K562 (cell line): ENCODE data around the gene TMEM107. TPM values are rescaled to one million over a fixed set of nuclear protein-coding genes. Genes with fewer than 3 reads are reported as not detected.

ENCODE experiments used
- ATAC-seq: fragments of 200-7000 bp; cut with Tn5 transposase; 3 replicates; pipeline ENCODE4 v1.9.1; 2020; ENCODE audit warnings: moderate library complexity
- BruUV-seq: library from RNA; stranded (reverse); fragments of 400-500 nt; replicated peaks from 2 replicates; lab custom pipeline; 2021; lab: Mats Ljungman, UMichigan
- CTCF ChIA-PET: fragments of 300-600 bp; formaldehyde crosslinking; extraction: SDS; loops from one replicate; lab custom pipeline; 2021; ENCODE audit warnings: low intra/inter-chr PET ratio; lab: Yijun Ruan, JAX
- POLR2A ChIA-PET: fragments of 300-600, 350-650 bp; sonication (Branson Sonifier 250); formaldehyde crosslinking; extraction: SDS; loops from one replicate; lab custom pipeline; 2021; ENCODE audit warnings: antibody characterized with exemption, inconsistent platforms; lab: Yijun Ruan, JAX
- DNase-seq, 4 experiments: peaks; one replicate each; pipeline versions ENCODE4 v3.0.0 to v3.0.0-alpha.2; 2011 to 2018; ENCODE audit warnings: low spot score in 3 of 4, mixed read lengths in 3 of 4; ENCODE audit errors: extremely low read depth in 1 of 4
- FAIRE-seq: peaks from 2 replicates; lab custom pipeline; 2011; peaks lifted over from hg19 to GRCh38; lab: Jason Lieb, UNC
- H2AFZ ChIP-seq: 2 replicates; pipeline ENCODE4 v1.6.0; 2011; ENCODE audit warnings: low read depth, low read length, control low read depth, inconsistent platforms
- H3K27ac ChIP-seq: fragments of 200-600 bp; 3 replicates; pipeline ENCODE4 v1.8.0; 2011; ENCODE audit warnings: low read depth, mild to moderate bottlenecking, control low read depth, inconsistent platforms, low read length, moderate library complexity, mixed read lengths; ENCODE audit errors: extremely low read depth
- H3K27me3 ChIP-seq, 2 experiments: fragments of 300-600 bp in 1 of 2; 2 replicates in 1 of 2; 3 replicates in 1 of 2; pipeline versions ENCODE4 v1.6.0 to v1.8.0; 2011; ENCODE audit warnings: inconsistent platforms in 2 of 2, low read length in 2 of 2, mild to moderate bottlenecking in 1 of 2, mixed read lengths in 1 of 2, moderate library complexity in 1 of 2; ENCODE audit not compliant: control insufficient read depth in 2 of 2, insufficient read depth in 2 of 2
- H3K36me3 ChIP-seq: fragments of 300-600 bp; 3 replicates; pipeline ENCODE4 v1.8.0; 2011; ENCODE audit warnings: mild to moderate bottlenecking, low read length, inconsistent platforms; ENCODE audit not compliant: control insufficient read depth, insufficient read depth
- H3K4me1 ChIP-seq, 2 experiments: fragments of 200-600 bp in 1 of 2; replicated peaks in 1 of 2; 2 replicates in 1 of 2; 3 replicates in 1 of 2; pipeline versions ENCODE4 v1.5.1 to v1.8.0; 2011; ENCODE audit warnings: inconsistent platforms in 2 of 2, low read length in 2 of 2, mild to moderate bottlenecking in 1 of 2, mixed read lengths in 1 of 2, moderate library complexity in 1 of 2; ENCODE audit not compliant: control insufficient read depth in 2 of 2, insufficient read depth in 2 of 2
- H3K4me2 ChIP-seq: 2 replicates; pipeline ENCODE4 v1.6.1; 2011; ENCODE audit warnings: low read length, control low read depth, inconsistent platforms, mixed read lengths; ENCODE audit not compliant: insufficient read depth
- H3K4me3 ChIP-seq: fragments of 200-600 bp; sonication (generic), shearing (Covaris generic); 2 replicates; pipeline ENCODE4 v1.5.1; 2016; ENCODE audit warnings: control low read depth, inconsistent platforms
- H3K79me2 ChIP-seq: fragments of 200-600 bp; 3 replicates; pipeline ENCODE4 v1.8.0; 2011; ENCODE audit warnings: low read length, inconsistent platforms; ENCODE audit not compliant: control insufficient read depth, insufficient read depth
- H3K9ac ChIP-seq, 2 experiments: 2 replicates each; pipeline versions ENCODE4 v1.6.0 to v1.6.1; 2011; ENCODE audit warnings: low read depth in 2 of 2, low read length in 2 of 2, control low read depth in 1 of 2, inconsistent platforms in 1 of 2, mild to moderate bottlenecking in 1 of 2, mixed read lengths in 1 of 2; ENCODE audit not compliant: insufficient read depth in 1 of 2
- H3K9me1 ChIP-seq: one replicate; pipeline ENCODE4 v1.6.0; 2011; ENCODE audit warnings: inconsistent platforms, mild to moderate bottlenecking, low read length, moderate library complexity; ENCODE audit not compliant: control insufficient read depth, insufficient read depth
- H3K9me3 ChIP-seq: replicated peaks from 2 replicates; pipeline ENCODE4 v1.5.1; 2011; ENCODE audit warnings: low read depth, low read length, inconsistent platforms; ENCODE audit not compliant: control insufficient read depth, insufficient read depth
- H4K20me1 ChIP-seq: replicated peaks from 2 replicates; pipeline ENCODE4 v1.6.1; 2011; ENCODE audit warnings: low read length, inconsistent platforms, mixed read lengths; ENCODE audit not compliant: control insufficient read depth, insufficient read depth
- CBFB ChIP-seq: sonication (generic); formaldehyde crosslinking; IDR thresholded peaks from 2 replicates; pipeline ENCODE4 v1.4.0; 2020; ENCODE audit warnings: mild to moderate bottlenecking, missing genetic modification reagents
- CSDE1 ChIP-seq, 2 experiments: fragments of 450-650 bp; IDR thresholded peaks; 2 replicates each; pipeline ENCODE4 v1.6.1; 2016; ENCODE audit warnings: mild to moderate bottlenecking in 1 of 2
- GTF2F1 ChIP-seq: IDR thresholded peaks from 2 replicates; pipeline ENCODE4 v1.6.1; 2011; ENCODE audit warnings: low read depth, low read length, improper control_type of control experiment
- NR1H2 ChIP-seq: sonication (generic); formaldehyde crosslinking; IDR thresholded peaks from 2 replicates; pipeline ENCODE4 v1.4.0; 2020; ENCODE audit warnings: mild to moderate bottlenecking, missing genetic modification reagents
- TEAD1 ChIP-seq, 2 experiments: fragments of 450-650 bp in 1 of 2; sonication (generic) in 1 of 2; formaldehyde crosslinking; IDR thresholded peaks; 2 replicates each; pipeline versions ENCODE4 v1.4.0 to v1.8.0; 2020 to 2022; ENCODE audit warnings: mild to moderate bottlenecking in 2 of 2, missing genetic modification reagents in 1 of 2
- WHSC1 ChIP-seq: IDR thresholded peaks from one replicate; pipeline ENCODE4 v1.6.1; 2012; ENCODE audit warnings: low read length, control low read depth, inconsistent platforms
- XRCC3 ChIP-seq: fragments of 450-650 bp; IDR thresholded peaks from 2 replicates; pipeline ENCODE4 v1.6.1; 2017; ENCODE audit warnings: mild to moderate bottlenecking, moderate library complexity
- ZNF174 ChIP-seq: fragments of 250-450 bp; sonication (Bioruptor Pico); IDR thresholded peaks from 2 replicates; pipeline ENCODE4 v1.4.0; 2020; ENCODE audit warnings: mild to moderate bottlenecking
- ZNF263 ChIP-seq: sonication (generic); formaldehyde crosslinking; IDR thresholded peaks from 2 replicates; pipeline ENCODE4 v1.8.0; 2022; ENCODE audit warnings: mild to moderate bottlenecking, missing genetic modification reagents, borderline replicate concordance
- WGBS: fragments of 100-300 bp; shearing (Covaris generic); methylation state at CpG from one replicate; pipeline ENCODE4 v1.1.6; 2016; ENCODE audit warnings: low coverage, mixed read lengths; ENCODE audit not compliant: insufficient coverage; ENCODE audit errors: missing lambda C conversion rate; 5-methylcytosine and 5-hydroxymethylcytosine counted together
- in situ Hi-C: fragments of 300-500 bp; cut with MboI; formaldehyde crosslinking; loops from 4 replicates; pipeline ENCODE4 v1.15.0; 2018; ENCODE audit warnings: inconsistent platforms, mixed read lengths
- intact Hi-C: fragments of 100-400 bp; cut with micrococcal nuclease; formaldehyde crosslinking; loops from 2 replicates; pipeline ENCODE4 v1.14.2; 2022
- polyA plus RNA-seq, 8 experiments: library from polyadenylated mRNA; depleted of rRNA in 4 of 8; stranded (reverse) in 5 of 8; unstranded in 3 of 8; fragments of >200 nt; fragmentation: Nextera tagmentation in 2 of 8; fragmentation: Illumina TruSeq in 1 of 8; extraction: Ambion mirVana in 2 of 8; extraction: Trizol in 1 of 8; gene quantifications; 2 replicates each; pipeline versions ENCODE4 v1.2.1 to v1.2.3, GENCODE V29; 2011 to 2014; ENCODE audit warnings: inconsistent platforms in 1 of 8, missing spikeins in 1 of 8
- total RNA-seq, 7 experiments: library from RNA; depleted of rRNA in 6 of 7; stranded (reverse); fragments of >200 nt in 6 of 7; fragmentation: Illumina TruSeq in 2 of 7; extraction: Trizol in 2 of 7; gene quantifications; 2 replicates each; pipeline versions ENCODE4 v1.2.1 to v1.2.3, GENCODE V29; 2011 to 2021; ENCODE audit warnings: low replicate concordance in 1 of 7
- TF ChIP-seq, protein P1 (sequence below): fragments of 450-650 bp; IDR thresholded peaks from one replicate; pipeline ENCODE4 v1.6.1; 2018; ENCODE audit warnings: mild to moderate bottlenecking, moderate library complexity; ENCODE audit not compliant: partially characterized antibody

The TMEM107 gene
- total and polyA plus RNA-seq, 9 of the 15 experiments (the other 6 are each of a cell fraction or from before 2014, with no cell fraction given) = 7.1 to 26.2 (median 16.9) TPM

DNA sequence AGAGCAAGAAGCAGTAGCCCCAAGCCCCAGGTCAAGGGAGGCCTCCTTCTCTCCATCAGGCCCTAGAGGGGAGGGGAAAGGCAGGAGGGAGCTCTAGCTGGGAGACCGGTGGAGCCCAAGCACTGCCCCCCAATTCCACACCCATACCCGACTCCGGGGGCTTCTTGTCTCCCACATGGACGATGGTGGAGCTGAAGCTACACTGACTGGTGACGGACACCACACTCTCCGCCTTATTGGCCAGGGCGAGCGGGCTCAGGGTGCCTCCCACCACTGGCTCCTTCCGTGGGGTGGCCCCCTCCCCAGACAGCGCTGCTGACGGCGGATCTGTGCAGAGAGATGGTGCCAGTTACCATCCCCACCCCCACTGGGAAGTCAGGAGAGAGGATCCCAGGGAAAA, 30.4 kb downstream of the TMEM107 start:
- no peak overlapping the region for H3K4me2 ChIP-seq
- FAIRE-seq = no peak
- H3K27me3 ChIP-seq = no peaks in the 10 kb centered on the region
- peaks cover 7% of the 10 kb centered on the region for H3K79me2 ChIP-seq
- 40% methylated on average over 1 of the region's 12 CpGs for WGBS
- no peak overlapping the region; a peak in 1 of 4 replicates for H3K9ac ChIP-seq
- H2AFZ ChIP-seq = no peak overlapping the region
- H3K36me3 ChIP-seq = peaks cover 75% of the 10 kb centered on the region; the same call in 2 of the 3 replicates
- H3K9me3 ChIP-seq = no peaks in the 10 kb centered on the region
- CTCF ChIA-PET = no interaction called here
- DNase-seq = no peak
- in situ Hi-C loops (no loop called here), intact Hi-C loops (no loop called here)
- 0 out of 2 replicates have a peak, but pooled peaks cover 2% of the 10 kb centered on the region for H4K20me1 ChIP-seq
- H3K27ac ChIP-seq = no peak overlapping the region
- H3K4me3 ChIP-seq = no peak overlapping the region
- BruUV-seq = no TSS peak
- H3K4me1 ChIP-seq = peaks cover 0 to 25% of the 10 kb centered on the region in 2 experiments; a peak in 3 of 5 replicates
- no peaks in the 10 kb centered on the region for H3K9me1 ChIP-seq
- no peak for ATAC-seq
- no peak for TF ChIP-seq WHSC1
- no peak for TF ChIP-seq TEAD1 (CRISPR knock-in tag; IDR thresholded peaks at IDR 0.05)
- no peak for TF ChIP-seq GTF2F1
- POLR2A ChIA-PET = interaction anchor here (1.0 kb wide), 1 partner anchor 13 kb away, joined by 5 read pairs; no protein-coding TSS in a partner anchor

DNA sequence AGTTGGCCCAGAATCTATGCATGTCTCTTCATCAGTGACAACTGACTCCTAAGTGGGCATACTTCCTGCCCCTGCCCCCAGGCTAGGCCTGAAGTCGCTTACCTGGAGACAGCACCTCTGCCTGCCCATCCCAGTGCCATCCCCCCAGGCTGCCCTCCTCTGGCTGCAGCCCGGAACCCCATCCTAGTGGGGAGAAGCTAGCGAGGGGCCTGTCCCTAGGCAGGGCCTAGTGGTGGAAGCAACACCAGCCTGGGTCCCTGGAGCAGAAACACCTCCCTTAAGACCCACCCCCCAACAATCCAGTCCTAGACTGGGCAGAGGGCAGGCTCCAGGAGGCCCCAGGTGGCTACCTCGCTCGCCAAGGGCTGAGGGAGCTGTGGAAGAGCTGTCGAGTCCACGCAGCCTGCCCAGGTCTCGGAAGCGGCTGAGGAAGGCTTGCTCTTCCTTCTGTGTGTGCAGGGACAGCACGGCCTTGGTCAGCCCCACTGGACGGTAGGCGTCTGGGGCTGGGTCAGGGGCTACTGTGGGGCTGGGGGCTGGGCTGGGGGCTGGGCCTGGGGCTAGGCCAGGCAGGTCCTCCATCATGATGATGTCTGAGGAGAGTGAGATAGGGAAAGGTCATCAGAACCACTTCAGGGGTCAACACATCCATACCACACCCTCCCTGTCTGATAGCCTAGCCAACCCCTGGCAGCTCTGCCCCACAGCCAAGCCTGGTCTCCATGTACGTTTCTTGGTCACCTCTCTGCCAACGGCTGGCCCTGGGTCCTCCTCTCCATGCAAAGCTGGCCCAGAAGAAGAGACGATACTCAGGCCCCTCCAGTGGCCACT, 31.6 kb downstream of the TMEM107 start:
- no peaks in the 10 kb centered on the region for H3K27me3 ChIP-seq
- no peak overlapping the region for H3K27ac ChIP-seq
- ATAC-seq = no peak
- in situ Hi-C loops = no loop called here
- H2AFZ ChIP-seq = no peak overlapping the region
- peaks cover 0 to 22% of the 10 kb centered on the region in 2 experiments; a peak in 3 of 5 replicates for H3K4me1 ChIP-seq
- no peak overlapping the region for H3K4me2 ChIP-seq
- intact Hi-C loops = no loop called here
- H3K79me2 ChIP-seq = no peaks in the 10 kb centered on the region
- CTCF ChIA-PET = no interaction called here
- POLR2A ChIA-PET = interaction anchor here (0.5 to 1.4 kb wide), 5 partner anchors 14 to 338 kb away, joined by 3 to 5 read pairs (median 3); no protein-coding TSS in a partner anchor
- H3K4me3 ChIP-seq = no peak overlapping the region
- FAIRE-seq = no peak
- DNase-seq = no peak
- WGBS = 97% methylated on average over 9 of the region's 15 CpGs
- no peaks in the 10 kb centered on the region for H3K9me3 ChIP-seq
- no peak overlapping the region for H3K9ac ChIP-seq
- peaks cover 76% of the 10 kb centered on the region; the same call in 2 of the 3 replicates for H3K36me3 ChIP-seq
- no peaks in the 10 kb centered on the region for H4K20me1 ChIP-seq
- no peaks in the 10 kb centered on the region for H3K9me1 ChIP-seq
- no TSS peak for BruUV-seq
- TF ChIP-seq CBFB (no peak), ZNF174 (no peak), CSDE1 (IDR thresholded peaks at IDR 0.05) (no peak), XRCC3 (no peak), ZNF263 (CRISPR knock-in tag) (no peak), NR1H2 (no peak)
- TF ChIP-seq, protein P1, sequence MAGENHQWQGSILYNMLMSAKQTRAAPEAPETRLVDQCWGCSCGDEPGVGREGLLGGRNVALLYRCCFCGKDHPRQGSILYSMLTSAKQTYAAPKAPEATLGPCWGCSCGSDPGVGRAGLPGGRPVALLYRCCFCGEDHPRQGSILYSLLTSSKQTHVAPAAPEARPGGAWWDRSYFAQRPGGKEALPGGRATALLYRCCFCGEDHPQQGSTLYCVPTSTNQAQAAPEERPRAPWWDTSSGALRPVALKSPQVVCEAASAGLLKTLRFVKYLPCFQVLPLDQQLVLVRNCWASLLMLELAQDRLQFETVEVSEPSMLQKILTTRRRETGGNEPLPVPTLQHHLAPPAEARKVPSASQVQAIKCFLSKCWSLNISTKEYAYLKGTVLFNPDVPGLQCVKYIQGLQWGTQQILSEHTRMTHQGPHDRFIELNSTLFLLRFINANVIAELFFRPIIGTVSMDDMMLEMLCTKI = no peak
